ENCODE data around the gene OR4K15. TPM values are rescaled to one million over a fixed set of nuclear protein-coding genes. Genes with fewer than 3 reads are reported as not detected.
"Not testable (repeated sequence)": the region's sequence is repeated elsewhere in the genome, so short reads cannot be mapped to it uniquely, and the experiment has no call there.

The OR4K15 gene
- total RNA-seq, 1 experiment from 2014 or later = not detected

GRCh38 chr14:19949218-19949617 is 26.2 kb upstream of the OR4K15 start:
- Histone ChIP-seq H2BK120ac (ENCODE audit: low read depth, low read length, poor library complexity, severe bottlenecking) (no peak overlapping the region), H3K79me2 (ENCODE audit: insufficient read depth, low read length) (no peaks in the 10 kb centered on the region), H2BK12ac (ENCODE audit: insufficient read length, low read depth, low read length) (no peak overlapping the region), H3K4me1 (ENCODE audit: insufficient read depth, low read length) (no peaks in the 10 kb centered on the region), H2BK15ac (ENCODE audit: low read depth, low read length) (no peak overlapping the region), H4K20me1 (ENCODE audit: control insufficient read depth, insufficient read depth, insufficient read length) (no peaks in the 10 kb centered on the region), H2BK20ac (ENCODE audit: low read depth, low read length, poor library complexity, severe bottlenecking) (no peak overlapping the region), H3K79me1 (ENCODE audit: insufficient read depth, low read depth, low read length, poor library complexity, severe bottlenecking) (no peaks in the 10 kb centered on the region), H3K27ac (ENCODE audit: insufficient read length, low read depth, low read length) (no peak overlapping the region), H3K9me3 (ENCODE audit: control insufficient read depth, low read depth, low read length) (peaks cover 95% of the 10 kb centered on the region), H4K5ac (ENCODE audit: insufficient read length, low read depth, low read length) (no peak overlapping the region), H4K91ac (ENCODE audit: insufficient read length, low read depth, low read length) (no peak overlapping the region), H4K8ac (replicated peaks; ENCODE audit: insufficient read length, low read depth, low read length) (no peak overlapping the region), H3T11ph (ENCODE audit: low read length) (no peak overlapping the region), H2AK5ac (ENCODE audit: insufficient read length, low read length) (no peak overlapping the region), H3K23me2 (ENCODE audit: insufficient read length, low read depth, low read length, poor library complexity, severe bottlenecking) (no peaks in the 10 kb centered on the region), H3K14ac (ENCODE audit: insufficient read depth, low read length) (no peak overlapping the region), H3K4ac (ENCODE audit: low read depth, low read length) (no peak overlapping the region), H3K27me3 (ENCODE audit: insufficient read depth, low read length) (no peaks in the 10 kb centered on the region), H3K9ac (ENCODE audit: extremely low read depth, insufficient read length, low read length) (no peak overlapping the region), H3K18ac (ENCODE audit: insufficient read length, low read depth, low read length) (no peak overlapping the region), H2BK5ac (ENCODE audit: insufficient read length, low read length) (no peak overlapping the region), H3K23ac (ENCODE audit: insufficient read length, low read depth, low read length) (no peak overlapping the region), H3K56ac (ENCODE audit: insufficient read length, low read depth, low read length) (no peak overlapping the region), H2AFZ (ENCODE audit: low read length) (no peak overlapping the region), H3K4me2 (ENCODE audit: insufficient read depth, insufficient read length, low read length) (no peak overlapping the region)
- H3K27me3 Mint-ChIP-seq (ENCODE audit: low read depth) = no peaks in the 10 kb centered on the region; the same call in 1 of the 2 replicates
- no peaks in the 10 kb centered on the region for H3K4me1 Mint-ChIP-seq
- no peak overlapping the region for H3K27ac Mint-ChIP-seq
- peaks cover 8 to 15% (median 10%) of the 10 kb centered on the region in 3 experiments; a peak in 6 of 7 replicates for H3K36me3 Mint-ChIP-seq (ENCODE audit: insufficient read depth in 1 of 3, low read depth in 3 of 3)
- peaks cover 32 to 33% of the 10 kb centered on the region in 2 experiments for H3K9me3 Mint-ChIP-seq
- DNase-seq = no peak
- TF ChIP-seq CTCF (conservative IDR thresholded peaks at IDR 0.05) = no peak
- WGBS (ENCODE audit: extremely low coverage, insufficient read length, low lambda C conversion rate) = 100% methylated on average over 1 of the region's 2 CpGs
- no peak overlapping the region for H3K4me3 Mint-ChIP-seq

- H3K9me3 Mint-ChIP-seq = peaks cover 66 to 75% of the 10 kb centered on the region in 2 experiments
- H3K79me1 ChIP-seq (ENCODE audit: insufficient read depth, low read depth, low read length, poor library complexity, severe bottlenecking); H3K27ac ChIP-seq (ENCODE audit: insufficient read length, low read depth, low read length); H2BK15ac ChIP-seq (ENCODE audit: low read depth, low read length); H4K20me1 ChIP-seq (ENCODE audit: control insufficient read depth, insufficient read depth, insufficient read length); H3K9ac ChIP-seq (ENCODE audit: extremely low read depth, insufficient read length, low read length); H4K5ac ChIP-seq (ENCODE audit: insufficient read length, low read depth, low read length); H3K4me1 Mint-ChIP-seq; H3T11ph ChIP-seq (ENCODE audit: low read length); H2AFZ ChIP-seq (ENCODE audit: low read length); H3K14ac ChIP-seq (ENCODE audit: insufficient read depth, low read length); H3K27me3 ChIP-seq (ENCODE audit: insufficient read depth, low read length); H4K8ac ChIP-seq (replicated peaks; ENCODE audit: insufficient read length, low read depth, low read length); H2BK5ac ChIP-seq (ENCODE audit: insufficient read length, low read length); DNase-seq; H3K23me2 ChIP-seq (ENCODE audit: insufficient read length, low read depth, low read length, poor library complexity, severe bottlenecking); H2AK5ac ChIP-seq (ENCODE audit: insufficient read length, low read length); H3K4me3 Mint-ChIP-seq; H2BK20ac ChIP-seq (ENCODE audit: low read depth, low read length, poor library complexity, severe bottlenecking); H3K4ac ChIP-seq (ENCODE audit: low read depth, low read length); H3K27ac Mint-ChIP-seq; H3K27me3 Mint-ChIP-seq (ENCODE audit: low read depth); H2BK12ac ChIP-seq (ENCODE audit: insufficient read length, low read depth, low read length); H3K4me1 ChIP-seq (ENCODE audit: insufficient read depth, low read length); H2BK120ac ChIP-seq (ENCODE audit: low read depth, low read length, poor library complexity, severe bottlenecking); H3K18ac ChIP-seq (ENCODE audit: insufficient read length, low read depth, low read length); H3K79me2 ChIP-seq (ENCODE audit: insufficient read depth, low read length); H3K23ac ChIP-seq (ENCODE audit: insufficient read length, low read depth, low read length); H4K91ac ChIP-seq (ENCODE audit: insufficient read length, low read depth, low read length); H3K56ac ChIP-seq (ENCODE audit: insufficient read length, low read depth, low read length); H3K4me2 ChIP-seq (ENCODE audit: insufficient read depth, insufficient read length, low read length): not testable (repeated sequence)
- H3K9me3 ChIP-seq (ENCODE audit: control insufficient read depth, low read depth, low read length) = peaks cover 18% of the 10 kb centered on the region
- WGBS (ENCODE audit: extremely low coverage, insufficient read length, low lambda C conversion rate) = no CpG with 5 or more reads among the region's 2 CpGs
- H3K36me3 Mint-ChIP-seq (ENCODE audit: insufficient read depth in 1 of 3, low read depth in 3 of 3) = peaks cover 0 to 12% (median 0%) of the 10 kb centered on the region in 3 experiments; a peak in 4 of 7 replicates
These were observed 5.7 kb upstream of the OR4K15 start for GRCh38 chr14:19969735-19970134.
